GM19324 (cell line): ENCODE results near the gene KLHDC4.
"Not testable (repeated sequence)": the region's sequence is repeated elsewhere in the genome, so short reads cannot be mapped to it uniquely, and the experiment has no call there.

Experiments used
- ATAC-seq: cut with Tn5 transposase; IDR thresholded peaks from one replicate; pipeline ENCODE4 v1.9.1; 2021; ENCODE audit warnings: mild to moderate bottlenecking, moderate library complexity; ENCODE audit not compliant: unreplicated experiment, low FRiP score

KLHDC4 gene

DNA sequence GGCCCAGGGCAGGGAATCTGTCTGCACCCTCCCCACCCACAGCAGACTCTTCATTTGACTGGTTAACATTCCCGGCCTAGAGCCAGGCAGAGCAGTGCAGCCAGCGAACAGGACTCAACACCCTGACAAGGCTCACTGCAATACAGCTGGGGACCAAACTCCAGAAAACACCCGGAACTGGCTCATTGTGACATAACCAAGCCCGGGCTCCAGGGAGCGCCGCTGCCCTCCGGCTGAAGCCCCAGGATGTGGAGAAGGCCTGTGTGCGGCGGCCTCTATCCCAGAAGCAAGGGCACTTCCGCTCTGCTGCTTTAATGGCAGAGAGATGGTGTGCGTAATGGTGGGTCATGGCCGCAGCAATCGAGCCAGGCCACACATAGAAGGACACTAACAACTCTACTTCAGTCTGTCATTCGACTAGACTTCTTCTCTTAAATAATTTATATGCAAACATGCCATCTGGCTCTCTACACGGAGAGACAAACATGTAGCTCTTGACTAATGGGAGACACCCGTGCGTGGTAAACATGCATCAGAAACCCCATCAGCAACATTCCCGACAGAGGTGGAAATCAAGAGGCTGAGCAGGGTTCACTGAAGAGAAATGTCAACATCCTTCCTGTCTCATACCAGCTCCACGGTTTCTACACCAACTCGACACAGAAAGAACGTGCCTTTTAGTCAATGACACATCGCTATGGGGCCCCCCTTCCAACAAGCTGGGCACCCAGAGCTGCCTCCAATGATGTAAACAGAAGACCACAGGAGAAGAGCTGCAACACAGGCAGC is 18.0 kb downstream of the KLHDC4 start:
- no peak for ATAC-seq

DNA sequence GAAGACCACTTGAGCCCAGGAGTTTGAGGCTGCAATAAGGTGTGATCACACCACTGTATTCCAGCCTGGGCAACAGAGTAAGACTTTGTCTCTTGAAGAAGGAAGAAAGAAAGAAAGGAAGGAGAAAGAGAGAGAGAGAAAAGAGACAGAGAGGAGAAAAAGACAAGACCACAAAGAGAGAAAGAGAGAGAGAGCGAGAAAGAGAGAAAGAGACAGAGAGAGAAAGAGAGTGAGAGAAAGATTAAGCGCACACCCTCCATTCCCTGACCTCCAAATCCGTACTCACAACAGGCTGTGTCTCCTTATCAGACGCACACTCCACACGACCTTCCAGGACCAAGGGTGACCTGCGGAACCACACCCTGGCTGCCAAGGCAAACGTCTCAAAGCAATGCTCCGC is 19.6 kb downstream of the KLHDC4 start:
- no peak for ATAC-seq

DNA sequence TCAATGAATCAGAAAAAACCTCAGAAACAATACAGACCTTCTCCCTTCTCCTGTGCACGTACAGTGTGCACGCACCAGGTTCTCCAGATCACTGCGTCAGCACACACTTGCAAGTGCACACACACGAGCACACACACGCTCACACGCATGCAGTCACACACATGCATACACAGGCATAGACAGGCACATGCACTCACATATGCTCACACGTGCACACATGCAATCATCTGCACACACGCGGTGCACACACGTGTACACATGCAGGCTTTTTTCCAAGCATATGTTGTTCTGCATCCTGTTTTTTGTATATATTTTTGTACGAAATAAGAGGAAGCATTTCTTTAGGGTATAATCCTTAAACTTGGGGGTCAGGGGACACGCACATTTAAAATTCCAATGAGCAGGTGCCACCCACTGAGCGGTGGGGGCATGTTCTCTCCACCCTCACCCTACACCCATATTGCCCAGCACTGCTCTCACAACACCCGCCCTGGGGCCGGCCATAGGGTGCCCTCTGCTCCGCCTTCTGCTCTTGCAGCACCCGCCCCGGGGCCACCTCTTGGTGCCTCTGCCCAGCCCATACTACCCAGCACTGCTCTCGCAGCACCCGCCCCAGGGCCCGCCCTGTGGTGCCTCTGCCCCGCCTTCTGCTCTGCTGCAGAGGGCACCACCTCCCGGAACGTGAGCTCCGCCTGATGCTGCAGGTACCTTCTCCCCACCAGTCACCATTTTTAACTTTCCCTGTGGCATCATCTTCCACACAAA is 20.9 kb downstream of the KLHDC4 start:
- ATAC-seq = no peak

DNA sequence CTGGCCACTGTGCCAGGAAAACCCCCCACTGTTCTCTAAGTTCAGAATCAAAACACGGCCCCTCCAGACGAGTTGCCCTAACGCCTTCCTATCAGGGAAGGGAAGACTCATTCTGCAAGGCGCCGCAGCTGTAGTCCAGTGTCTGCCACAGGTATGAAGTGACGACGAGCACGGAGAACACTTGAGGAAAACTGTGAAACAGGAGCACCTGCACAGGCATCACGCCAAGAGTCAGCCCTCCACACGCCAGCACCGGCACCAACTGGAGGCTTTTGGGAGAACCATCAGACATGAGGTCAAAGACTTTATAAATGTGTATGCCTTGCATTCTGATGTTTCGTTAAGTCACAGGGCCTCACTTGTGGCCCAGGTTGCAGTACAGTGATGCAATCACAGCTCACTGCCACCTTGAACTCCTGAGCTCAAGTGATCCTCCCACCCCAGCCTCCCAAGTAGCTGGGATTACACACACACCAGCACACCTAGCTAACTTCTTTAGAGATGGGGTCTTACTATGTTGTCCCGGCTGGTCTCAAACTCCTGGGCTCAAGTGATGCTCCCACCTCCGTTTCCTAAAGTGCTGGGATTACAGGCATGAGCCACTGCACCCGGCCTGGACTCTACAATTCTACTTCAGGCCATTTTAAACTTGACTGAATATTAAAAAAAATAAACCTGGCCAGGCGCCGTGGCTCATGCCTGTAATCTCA is 22.9 kb downstream of the KLHDC4 start:
- no peak for ATAC-seq

DNA sequence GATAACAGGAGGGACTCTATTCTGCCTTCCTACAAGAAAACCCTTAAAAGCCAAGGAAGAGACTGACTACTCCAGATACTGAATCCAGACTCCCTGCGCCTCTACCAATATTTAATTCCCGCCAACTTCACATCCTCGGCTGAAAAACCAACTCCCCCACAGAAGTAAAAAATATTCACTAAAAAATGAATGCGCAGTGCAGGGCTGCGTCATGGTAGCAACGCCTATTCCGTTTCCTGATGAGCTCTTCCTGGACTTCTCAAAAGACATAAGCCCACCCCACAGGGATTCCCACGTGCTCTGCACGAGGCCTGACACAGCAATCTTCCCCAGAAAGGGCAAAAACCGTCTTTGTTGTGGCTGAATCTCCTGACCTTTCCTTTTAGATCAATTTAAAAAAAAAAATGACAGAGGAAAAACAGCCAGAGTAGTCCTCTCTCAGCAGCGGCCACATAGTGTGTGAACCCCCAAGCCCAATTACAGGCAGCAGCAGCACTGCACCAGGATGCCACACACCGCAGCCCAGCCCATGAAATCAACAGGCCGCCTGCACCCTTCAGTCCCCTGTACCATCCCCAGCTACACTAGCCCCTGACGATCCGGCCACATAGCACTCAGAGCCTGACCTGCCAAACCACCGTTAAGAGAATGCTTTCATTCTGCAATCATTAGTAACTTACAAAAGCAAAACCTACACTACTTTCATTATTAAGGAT is 23.9 kb downstream of the KLHDC4 start:
- no peak for ATAC-seq

DNA sequence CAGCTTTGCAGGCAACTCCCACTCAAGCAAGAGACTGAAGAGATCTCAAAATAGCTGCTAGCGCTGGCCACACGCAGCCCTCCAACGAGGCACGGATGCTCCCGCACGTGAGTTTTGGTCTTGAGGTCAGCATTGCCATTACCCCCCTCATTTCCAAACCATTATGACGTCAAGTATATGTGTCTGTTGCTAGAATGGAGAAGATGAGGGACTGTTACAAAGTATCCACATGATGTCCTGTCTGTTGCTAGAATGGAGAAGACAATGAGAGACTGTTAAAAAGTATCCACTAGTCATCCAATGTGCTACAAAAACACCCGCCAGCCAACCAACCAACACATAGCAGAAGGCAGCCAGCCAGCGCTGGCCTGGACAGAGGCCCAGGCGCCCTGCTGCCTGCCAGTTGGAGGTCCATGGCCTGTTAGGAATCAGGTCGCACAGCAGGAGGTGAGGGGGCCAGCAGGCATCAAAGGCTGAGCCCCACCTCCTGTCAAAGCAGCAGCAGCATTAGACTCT is 24.8 kb downstream of the KLHDC4 start:
- no peak for ATAC-seq

DNA sequence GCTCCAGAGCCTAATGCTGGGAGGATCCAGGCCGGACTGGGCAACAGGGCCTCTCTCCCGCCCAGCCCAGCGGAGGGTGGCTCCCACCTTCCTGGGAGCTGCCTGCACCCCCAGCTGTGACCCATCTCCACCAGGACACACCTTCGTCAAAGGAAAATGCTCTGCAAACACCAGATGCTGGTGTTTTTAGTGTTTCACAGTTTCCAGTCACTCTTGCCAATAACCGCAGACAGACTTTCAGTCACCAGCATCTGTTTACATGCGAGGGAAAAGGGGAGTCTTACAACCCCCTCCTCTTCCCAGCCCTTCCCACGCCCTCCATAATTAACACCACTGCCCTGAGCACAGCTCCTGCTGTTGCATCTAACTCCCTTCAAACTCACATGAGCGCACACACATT is 25.3 kb downstream of the KLHDC4 start:
- no peak for ATAC-seq

DNA sequence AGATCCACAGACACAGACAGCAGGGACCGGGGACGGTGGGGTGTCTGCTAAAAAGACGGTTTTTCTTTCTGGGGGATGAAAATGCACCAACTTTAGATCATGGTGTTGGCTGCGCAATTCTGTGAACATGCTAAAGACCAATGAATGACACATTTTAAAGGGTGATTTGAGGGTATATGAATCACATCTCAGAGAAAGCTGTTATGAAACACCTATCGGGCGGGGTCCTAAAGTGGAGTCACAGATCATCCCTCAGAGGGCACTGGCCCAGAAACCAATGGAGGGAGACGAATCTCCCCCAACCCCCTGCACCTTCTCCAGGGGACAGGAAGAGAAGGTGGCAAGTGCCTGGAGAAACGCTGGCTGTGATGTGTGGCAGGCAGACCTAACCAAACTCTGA is 26.0 kb downstream of the KLHDC4 start:
- ATAC-seq = no peak

DNA sequence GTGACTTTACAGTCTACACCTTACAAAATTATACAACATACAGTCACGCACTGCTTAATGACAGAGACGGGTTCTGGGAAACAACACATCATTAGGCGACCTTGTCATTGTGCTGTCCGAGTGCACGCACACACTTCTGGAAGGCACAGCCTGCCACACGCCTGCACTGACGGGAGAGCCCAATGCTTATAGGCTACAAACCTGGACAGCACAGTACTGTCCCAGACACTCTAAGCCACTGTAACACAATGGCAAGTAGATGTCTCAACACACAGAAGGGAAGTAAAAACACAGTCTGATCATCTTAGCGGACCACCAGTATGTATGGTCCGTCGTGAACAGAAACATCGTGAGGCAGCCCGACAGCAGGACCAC is 29.8 kb downstream of the KLHDC4 start:
- ATAC-seq = no peak

DNA sequence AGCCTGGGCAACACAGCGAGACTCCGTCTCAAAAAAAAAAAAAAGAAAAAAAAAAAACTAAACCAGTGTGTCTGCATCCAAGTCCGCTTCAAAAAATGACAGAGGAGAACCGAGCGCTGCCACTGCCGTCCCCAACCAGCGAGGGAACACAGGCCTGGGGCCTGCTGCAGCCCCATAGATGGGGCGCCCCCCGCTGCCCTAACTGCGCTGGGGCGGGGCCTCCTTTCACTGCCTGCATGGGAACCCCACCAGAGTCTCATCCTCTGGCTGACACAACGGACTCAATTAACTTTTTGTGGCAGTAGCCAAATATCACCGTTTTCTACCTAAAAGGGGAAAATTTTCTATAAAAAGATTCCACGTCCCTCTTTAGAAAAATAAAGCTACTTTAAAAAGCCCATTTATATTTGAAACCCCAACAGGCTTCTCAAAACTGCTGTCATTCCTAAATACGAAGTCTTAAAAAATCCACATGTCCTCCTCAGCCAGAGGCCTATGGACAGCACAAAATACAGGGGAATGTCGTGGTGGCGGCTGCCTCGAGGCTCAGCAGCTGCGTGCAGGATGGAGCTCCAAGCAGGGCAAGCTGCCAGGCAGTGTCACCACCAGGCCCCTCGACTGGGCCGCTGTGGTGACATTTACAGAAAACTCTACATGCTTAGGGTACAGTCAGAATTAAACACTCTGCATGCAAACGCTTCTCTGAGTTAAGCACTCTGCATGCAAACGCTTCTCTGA is 30.3 kb downstream of the KLHDC4 start:
- ATAC-seq = no peak

DNA sequence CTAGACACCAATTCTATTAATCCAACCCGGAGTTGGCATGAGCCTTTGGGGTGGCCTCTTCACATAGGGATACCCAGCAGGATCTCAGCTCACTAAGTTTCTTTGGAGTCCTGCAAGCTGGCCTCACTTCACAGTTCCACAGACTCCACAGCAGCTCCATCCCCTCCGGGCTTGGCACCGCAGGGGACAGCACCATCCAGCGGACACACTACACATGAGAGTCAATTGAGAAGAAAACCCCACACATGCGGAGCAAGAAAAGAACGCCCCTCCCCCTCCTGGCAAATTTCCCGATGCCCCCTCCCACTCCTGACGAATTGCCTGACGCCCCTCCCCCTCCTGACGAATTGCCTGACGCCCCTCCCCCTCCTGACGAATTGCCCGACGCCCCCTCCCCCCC is 31.1 kb downstream of the KLHDC4 start:
- no peak for ATAC-seq

DNA sequence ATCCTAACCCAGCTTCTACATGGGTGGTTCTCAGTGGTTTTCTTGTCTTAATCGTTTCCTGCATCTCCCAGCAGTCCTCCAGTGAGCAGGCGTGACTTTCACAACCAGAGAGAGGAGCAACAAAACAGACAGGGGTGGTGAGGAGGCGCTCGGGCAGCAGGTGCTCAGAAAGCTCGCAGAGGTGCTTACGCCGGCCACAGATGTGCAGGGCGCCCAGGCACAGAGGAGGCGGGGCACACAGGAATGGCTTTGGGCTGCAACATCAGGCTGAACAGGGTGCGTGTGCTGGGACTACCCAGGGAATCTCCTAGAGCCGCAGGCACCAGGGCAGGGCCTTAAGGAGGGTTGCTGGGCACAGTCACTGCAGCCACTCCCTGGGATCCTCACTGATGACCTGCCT is 32.6 kb downstream of the KLHDC4 start:
- no peak for ATAC-seq

DNA sequence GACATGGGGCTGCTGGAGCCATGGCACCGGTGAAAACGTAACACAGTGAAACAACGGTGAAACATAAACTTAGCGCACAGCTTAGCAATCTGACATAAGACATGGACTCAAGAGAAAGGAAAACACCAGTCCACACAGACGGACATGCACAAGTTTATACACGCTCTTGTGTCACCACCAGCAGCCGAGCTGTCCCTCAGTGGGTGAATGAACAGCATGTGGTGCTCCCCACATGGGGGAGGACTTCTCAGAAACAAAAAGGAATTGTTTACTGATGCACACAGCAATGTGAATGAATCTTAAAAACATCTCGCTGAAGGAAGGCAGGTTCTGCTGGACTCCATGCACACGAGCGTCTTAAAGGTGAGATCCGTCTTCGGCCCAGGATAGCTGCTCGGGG is 34.2 kb downstream of the KLHDC4 start:
- no peak for ATAC-seq

DNA sequence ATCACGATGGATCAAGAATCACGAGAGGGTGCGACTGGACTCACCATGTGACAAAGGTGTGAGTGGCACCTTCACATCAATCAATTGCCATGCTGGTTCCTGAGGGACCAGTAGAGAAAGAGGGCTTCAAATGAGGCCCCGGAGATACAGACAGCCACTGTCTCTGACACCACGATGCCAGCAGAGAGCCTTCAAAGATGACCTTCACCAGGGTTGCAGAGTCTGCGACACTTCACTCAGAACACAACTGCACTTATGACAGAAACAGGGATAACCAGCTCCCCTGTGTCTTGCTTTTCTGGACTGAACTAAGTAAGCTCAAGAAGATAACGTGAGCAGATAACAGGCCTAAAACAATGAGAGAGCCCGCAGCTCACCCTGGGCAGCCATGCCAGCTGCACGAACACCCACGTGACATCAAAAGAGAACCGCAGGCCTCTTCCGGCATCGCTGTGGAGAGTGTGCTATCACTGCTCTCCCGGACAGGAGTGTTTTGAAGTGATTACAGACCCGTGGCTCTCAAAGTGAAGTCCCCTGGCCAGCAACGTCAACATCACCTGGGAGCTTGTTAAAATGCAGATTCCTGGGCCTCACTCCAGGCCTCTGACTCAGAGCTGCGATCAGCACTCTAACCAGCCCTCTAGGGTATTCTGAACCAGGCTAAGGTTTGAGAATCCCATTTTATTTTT is 36.4 kb downstream of the KLHDC4 start:
- ATAC-seq = no peak

DNA sequence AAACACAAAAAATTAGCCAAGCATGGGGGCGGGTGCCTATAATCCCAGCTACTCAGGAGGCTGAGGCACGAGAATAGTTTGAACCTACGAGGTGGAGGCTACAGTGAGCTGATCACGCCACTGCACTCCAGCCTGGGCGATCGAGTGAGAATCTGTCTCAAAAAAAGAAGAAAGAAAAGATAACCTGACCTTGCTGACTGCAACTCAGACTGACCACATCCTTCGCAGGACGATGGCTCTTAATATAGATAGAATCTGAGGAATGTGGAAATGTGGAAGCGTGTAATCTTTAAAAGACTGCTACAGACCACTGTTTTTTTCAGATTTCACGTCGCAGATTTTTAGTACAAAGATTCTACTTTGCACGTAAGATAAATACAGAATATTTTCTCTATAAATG is 37.8 kb downstream of the KLHDC4 start:
- no peak for ATAC-seq

DNA sequence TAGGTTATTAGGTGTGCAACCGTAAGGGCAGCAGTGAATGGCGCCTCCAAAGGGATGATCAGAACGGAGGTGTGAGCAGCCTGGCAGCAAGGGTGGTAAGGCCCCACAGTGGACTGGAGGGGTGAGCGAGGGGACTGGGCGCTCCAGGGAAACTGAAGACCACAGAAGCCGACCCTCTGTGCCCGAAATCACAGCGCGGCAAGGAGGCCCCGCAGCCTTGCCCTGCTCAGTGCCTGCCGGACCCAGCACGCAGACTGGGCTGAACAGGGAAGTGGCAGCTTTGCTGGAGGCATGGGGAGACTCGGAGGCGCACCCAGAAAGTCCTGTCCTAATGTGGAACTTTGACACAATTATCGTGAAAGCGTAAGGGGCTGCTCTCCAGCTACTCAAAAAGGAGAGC is 38.4 kb downstream of the KLHDC4 start:
- no peak for ATAC-seq

DNA sequence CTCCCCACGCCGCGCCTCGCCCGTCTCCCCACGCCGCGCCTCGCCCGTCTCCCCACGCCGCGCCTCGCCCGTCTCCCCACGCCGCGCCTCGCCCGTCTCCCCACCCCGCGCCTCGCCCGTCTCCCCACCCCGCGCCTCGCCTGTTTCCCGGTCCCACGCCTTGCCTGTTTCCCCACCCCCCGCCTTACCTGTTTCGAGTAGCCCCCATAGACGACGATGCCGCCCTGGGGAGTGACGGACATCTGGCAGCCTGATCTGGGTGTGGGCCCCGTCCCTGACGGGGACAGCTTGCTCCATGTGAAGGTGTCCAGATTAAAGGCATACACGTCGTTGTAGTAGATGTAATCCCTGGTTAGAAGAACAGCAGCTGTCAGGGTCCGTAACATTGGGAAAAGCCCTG is 39.2 kb downstream of the KLHDC4 start:
- not testable (repeated sequence) for ATAC-seq

DNA sequence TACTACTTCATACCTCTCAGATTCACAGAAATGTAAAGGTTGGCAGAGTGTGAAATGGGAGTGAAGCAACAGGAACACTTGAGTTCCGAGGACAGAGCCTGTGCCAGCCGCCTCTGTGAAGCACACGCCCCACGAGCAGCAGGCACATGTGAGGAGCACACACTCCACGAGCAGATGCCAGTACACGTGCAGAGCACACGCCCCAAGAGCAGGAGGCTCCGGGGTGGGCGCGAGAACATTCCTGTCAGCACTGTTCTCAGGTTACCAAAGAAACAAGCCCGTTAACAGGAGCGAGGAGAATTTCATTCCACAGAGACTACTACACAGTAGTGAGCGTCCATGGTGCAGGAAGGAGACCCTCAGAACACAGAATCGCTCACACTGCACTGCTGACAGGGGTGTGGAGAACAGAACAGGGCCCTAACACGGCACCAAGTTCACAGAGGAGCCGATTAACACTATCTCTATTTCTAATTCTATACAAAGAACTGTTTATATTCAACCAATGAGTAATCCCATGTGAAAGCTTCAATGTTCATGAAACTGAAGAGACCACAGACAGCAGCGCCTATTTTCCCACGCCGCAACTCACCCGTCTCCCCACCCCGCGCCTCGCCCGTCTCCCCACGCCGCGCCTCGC is 40.1 kb downstream of the KLHDC4 start:
- no peak for ATAC-seq
